GM23338 (cell line): ENCODE results near the gene BNC2. TPM values are rescaled to one million over a fixed set of nuclear protein-coding genes. Genes with fewer than 3 reads are reported as not detected.

Source experiments
- ATAC-seq: fragments of 200-7000 bp; cut with Tn5 transposase; 3 replicates; pipeline ENCODE4 v1.9.1; 2020
- DNase-seq: peaks from one replicate; pipeline ENCODE4 v3.0.0-alpha.2; 2015; ENCODE audit warnings: low spot score
- H2AFZ ChIP-seq: fragments of 200-600 bp; sonication (generic); 2 replicates; pipeline ENCODE4 v1.8.0; 2016; ENCODE audit warnings: antibody characterized with exemption, mild to moderate bottlenecking, moderate library complexity
- H3F3A ChIP-seq: fragments of 200-600 bp; sonication (generic); replicated peaks from 2 replicates; pipeline ENCODE4 v1.8.0; 2017; ENCODE audit warnings: antibody characterized with exemption, mixed run types, low read depth
- H3K27ac ChIP-seq: fragments of 200-600 bp; sonication (generic); 2 replicates; pipeline ENCODE4 v1.6.1; 2016; ENCODE audit warnings: low read depth
- H3K27me3 ChIP-seq: fragments of 200-600 bp; sonication (generic); 2 replicates; pipeline ENCODE4 v1.8.0; 2016; ENCODE audit warnings: mild to moderate bottlenecking, mixed run types, moderate library complexity; ENCODE audit not compliant: insufficient read depth
- H3K36me3 ChIP-seq: fragments of 200-600 bp; sonication (generic); 2 replicates; pipeline ENCODE4 v1.8.0; 2016; ENCODE audit warnings: mild to moderate bottlenecking; ENCODE audit not compliant: insufficient read depth
- H3K4me1 ChIP-seq: fragments of 200-600 bp; sonication (generic); 2 replicates; pipeline ENCODE4 v1.8.0; 2016; ENCODE audit warnings: mild to moderate bottlenecking, moderate library complexity; ENCODE audit not compliant: insufficient read depth
- H3K4me2 ChIP-seq: fragments of 200-600 bp; sonication (generic); 2 replicates; pipeline ENCODE4 v1.7.1; 2017; ENCODE audit warnings: mixed run types
- H3K4me3 ChIP-seq: fragments of 200-600 bp; sonication (generic); 2 replicates; pipeline ENCODE4 v1.6.1; 2016; ENCODE audit warnings: mixed run types
- H3K79me2 ChIP-seq: fragments of 200-600 bp; sonication (generic); replicated peaks from 2 replicates; pipeline ENCODE4 v1.8.0; 2017; ENCODE audit warnings: mild to moderate bottlenecking; ENCODE audit not compliant: insufficient read depth
- H3K9me2 ChIP-seq: fragments of 200-600 bp; sonication (generic); 2 replicates; pipeline ENCODE4 v1.8.0; 2017; ENCODE audit not compliant: insufficient read depth
- H4K20me1 ChIP-seq: fragments of 200-600 bp; sonication (generic); replicated peaks from 2 replicates; pipeline ENCODE4 v1.8.0; 2017; ENCODE audit warnings: mild to moderate bottlenecking; ENCODE audit not compliant: insufficient read depth
- H3K27ac Mint-ChIP-seq: 2 replicates; pipeline ENCODE4 v1.8.0; 2020; ENCODE audit warnings: inconsistent platforms, mild to moderate bottlenecking, moderate library complexity, mixed read lengths
- H3K27me3 Mint-ChIP-seq: 3 replicates; pipeline ENCODE4 v1.8.0; 2022; ENCODE audit warnings: low read depth, mild to moderate bottlenecking, moderate library complexity, mixed read lengths, inconsistent platforms; ENCODE audit not compliant: insufficient read depth, poor library complexity
- H3K36me3 Mint-ChIP-seq: 3 replicates; pipeline ENCODE4 v1.8.0; 2021; ENCODE audit warnings: low read depth, mild to moderate bottlenecking, inconsistent platforms, moderate library complexity, mixed read lengths
- H3K4me1 Mint-ChIP-seq: 3 replicates; pipeline ENCODE4 v1.8.0; 2020; ENCODE audit warnings: mild to moderate bottlenecking, inconsistent platforms, mixed read lengths
- H3K4me3 Mint-ChIP-seq: 3 replicates; pipeline ENCODE4 v1.8.0; 2021; ENCODE audit warnings: moderate library complexity, mild to moderate bottlenecking, inconsistent platforms, mixed read lengths
- H3K9me3 Mint-ChIP-seq: 3 replicates; pipeline ENCODE4 v1.8.0; 2020; ENCODE audit warnings: moderate library complexity, mild to moderate bottlenecking, inconsistent platforms, mixed read lengths
- CTCF ChIP-seq, 2 experiments: fragments of 200-600 bp in 1 of 2; sonication (generic) in 1 of 2; conservative IDR thresholded peaks; 2 replicates each; pipeline versions ENCODE4 v1.5.1 to v1.6.1; 2016 to 2017; ENCODE audit warnings: antibody characterized with exemption in 2 of 2, low read depth in 2 of 2, mild to moderate bottlenecking in 2 of 2, moderate library complexity in 1 of 2
- EZH2phosphoT487 ChIP-seq: fragments of 200-600 bp; sonication (generic); IDR thresholded peaks from one replicate; pipeline ENCODE4 v1.8.1; 2018; ENCODE audit warnings: antibody characterized with exemption; ENCODE audit not compliant: unreplicated experiment
- NANOG ChIP-seq: IDR thresholded peaks from 2 replicates; pipeline ENCODE4 v1.6.1; 2016; ENCODE audit warnings: antibody characterized with exemption, borderline replicate concordance
- REST ChIP-seq: IDR thresholded peaks from one replicate; pipeline ENCODE4 v1.6.1; 2018; ENCODE audit warnings: antibody characterized with exemption; ENCODE audit not compliant: unreplicated experiment
- STAT1 ChIP-seq: IDR thresholded peaks from one replicate; pipeline ENCODE4 v1.6.1; 2016; ENCODE audit warnings: antibody characterized with exemption; ENCODE audit not compliant: unreplicated experiment
- ZNF114 ChIP-seq: fragments of 250-450 bp; sonication (Bioruptor Pico); IDR thresholded peaks from 2 replicates; pipeline ENCODE4 v1.5.0; 2020; ENCODE audit warnings: mild to moderate bottlenecking, moderate library complexity
- ZNF331 ChIP-seq: fragments of 250-450 bp; sonication (Bioruptor Pico); IDR thresholded peaks from 2 replicates; pipeline ENCODE4 v1.5.0; 2020; ENCODE audit warnings: low read depth, mild to moderate bottlenecking, moderate library complexity
- ZNF462 ChIP-seq: fragments of 250-450 bp; sonication (Bioruptor Pico); IDR thresholded peaks from 2 replicates; pipeline ENCODE4 v1.5.0; 2020; ENCODE audit warnings: mild to moderate bottlenecking, moderate library complexity
- polyA plus RNA-seq: library from polyadenylated mRNA; unstranded; fragments of >200 nt; fragmentation: Nextera tagmentation; extraction: Ambion mirVana; gene quantifications from 2 replicates; pipeline ENCODE4 v1.2.1, GENCODE V29; 2016
- total RNA-seq: library from RNA; depleted of rRNA; stranded (reverse); fragments of >200 nt; shearing (Covaris generic); gene quantifications from 2 replicates; pipeline ENCODE4 v1.2.3, GENCODE V29; 2014

Gene BNC2
- total and polyA plus RNA-seq, 2 experiments from 2014 or later = 12.7 to 13.2 TPM

DNA sequence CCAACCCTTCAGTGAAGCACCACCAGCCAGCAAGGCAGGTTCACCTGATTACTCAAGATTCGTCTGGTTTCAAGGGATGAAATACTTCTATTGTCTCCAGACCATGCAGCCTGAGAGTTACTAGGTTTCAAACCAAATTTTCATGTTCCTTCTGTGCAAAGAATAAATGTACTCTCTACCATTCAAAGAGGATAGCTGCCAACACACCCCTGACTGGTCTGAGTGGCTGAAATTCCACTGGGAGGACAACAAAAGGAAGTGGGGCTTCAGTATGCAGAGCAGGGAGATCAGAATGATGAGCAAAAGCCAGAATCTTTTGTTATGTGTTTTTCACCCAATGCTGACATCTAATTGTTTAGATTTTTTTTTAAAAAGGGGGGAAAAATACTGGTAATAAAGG, 356.3 kb downstream of the BNC2 start (continued):
- TF ChIP-seq ZNF462 (CRISPR knock-in tag) = no peak

DNA sequence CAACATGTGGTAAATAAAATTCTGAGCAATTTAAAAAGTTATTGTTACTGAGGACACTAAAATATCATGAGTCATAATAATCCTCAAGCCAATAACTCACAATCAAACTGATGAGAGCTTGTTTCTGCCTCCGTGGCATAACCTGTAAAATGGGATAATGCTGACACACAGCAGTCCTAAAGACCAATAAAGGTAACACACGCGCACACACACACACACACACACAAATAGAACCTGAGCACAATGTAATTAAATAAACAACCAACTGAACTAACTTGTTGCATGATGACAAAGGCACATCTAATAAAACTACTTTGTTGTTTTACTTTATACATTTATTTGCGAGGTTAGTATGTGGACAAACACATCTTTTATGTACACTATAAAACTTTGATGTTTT, 358.2 kb downstream of the BNC2 start:
- H3K9me3 Mint-ChIP-seq = no peaks in the 10 kb centered on the region
- Histone ChIP-seq H3K36me3 (no peaks in the 10 kb centered on the region), H3F3A (peaks cover 5% of the 10 kb centered on the region; the same call in 1 of the 2 replicates), H2AFZ (no peak overlapping the region), H3K27me3 (no peaks in the 10 kb centered on the region), H3K79me2 (no peaks in the 10 kb centered on the region), H3K9me2 (no peaks in the 10 kb centered on the region), H3K4me3 (no peak overlapping the region), H3K4me2 (no peak overlapping the region), H3K27ac (no peak overlapping the region), H3K4me1 (peaks cover 40% of the 10 kb centered on the region), H4K20me1 (no peaks in the 10 kb centered on the region)
- H3K27me3 Mint-ChIP-seq = no peaks in the 10 kb centered on the region
- H3K36me3 Mint-ChIP-seq = peaks cover 4% of the 10 kb centered on the region; the same call in 1 of the 3 replicates
- H3K4me3 Mint-ChIP-seq = no peak overlapping the region
- DNase-seq (no peak), ATAC-seq (no peak)
- peaks cover 55% of the 10 kb centered on the region for H3K4me1 Mint-ChIP-seq
- no peak overlapping the region for H3K27ac Mint-ChIP-seq
- TF ChIP-seq ZNF331 (CRISPR knock-in tag) (no peak), REST (no peak), EZH2phosphoT487 (no peak), ZNF114 (no peak), NANOG (no peak), CTCF (conservative IDR thresholded peaks at IDR 0.05; ENCODE audit: low read depth in 2 of 2) (no peak), STAT1 (no peak)
